NCI-H748 (cell line): ENCODE measurements around the gene NUTM2F.
"Not testable (repeated sequence)": the region's sequence is repeated elsewhere in the genome, so short reads cannot be mapped to it uniquely, and the experiment has no call there.

Experiments used
- DNase-seq: peaks from one replicate; lab custom pipeline; 2025; ENCODE audit not compliant: unreplicated experiment; lab: John Stamatoyannopoulos, UW

Gene NUTM2F, protein sequence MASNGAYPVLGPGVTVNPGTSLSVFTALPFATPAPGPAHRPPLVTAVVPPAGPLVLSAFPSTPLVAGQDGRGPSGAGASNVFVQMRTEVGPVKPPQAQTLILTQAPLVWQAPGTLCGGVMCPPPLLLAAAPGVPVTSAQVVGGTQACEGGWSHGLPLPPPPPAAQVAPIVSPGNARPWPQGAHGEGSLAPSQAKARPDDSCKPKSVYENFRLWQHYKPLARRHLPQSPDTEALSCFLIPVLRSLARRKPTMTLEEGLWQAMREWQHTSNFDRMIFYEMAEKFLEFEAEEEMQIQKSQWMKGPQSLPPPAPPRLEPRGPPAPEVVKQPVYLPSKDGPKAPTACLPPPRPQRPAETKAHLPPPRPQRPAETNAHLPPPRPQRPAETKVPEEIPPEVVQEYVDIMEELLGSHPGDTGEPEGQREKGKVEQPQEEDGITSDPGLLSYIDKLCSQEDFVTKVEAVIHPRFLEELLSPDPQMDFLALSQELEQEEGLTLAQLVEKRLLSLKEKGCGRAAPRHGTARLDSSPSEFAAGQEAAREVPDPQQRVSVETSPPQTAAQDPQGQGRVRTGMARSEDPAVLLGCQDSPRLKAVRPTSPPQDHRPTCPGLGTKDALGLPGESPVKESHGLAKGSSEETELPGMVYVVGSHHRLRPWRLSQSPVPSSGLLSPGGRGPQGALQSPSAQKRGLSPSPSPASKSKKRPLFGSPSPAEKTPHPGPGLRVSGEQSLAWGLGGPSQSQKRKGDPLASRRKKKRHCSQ

DNA sequence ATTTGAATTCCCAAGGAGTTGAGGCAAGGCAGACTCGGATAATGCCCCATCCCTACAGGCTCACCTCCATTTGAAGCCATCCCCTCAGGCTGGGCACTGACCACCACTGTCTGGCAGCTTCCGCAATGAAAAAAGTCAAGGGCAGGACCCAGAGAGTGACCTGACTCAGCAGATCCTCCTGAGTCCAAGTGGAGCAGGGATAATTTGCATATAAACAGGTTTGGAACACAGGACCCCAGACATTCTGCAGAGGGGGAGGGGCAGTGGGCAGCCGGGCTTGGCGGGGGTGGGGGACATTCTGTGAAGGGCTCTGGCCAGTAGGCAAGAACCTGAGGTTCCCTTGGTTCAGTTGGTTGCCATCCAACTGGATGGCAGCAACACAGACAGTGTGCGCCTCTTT is at the start of gene NUTM2F:
NUTM2F (minus strand) TSS at position 101 of the 400 bp plus-strand sequence; CDS start at position 80, 21 bp downstream.
- DNase-seq = not testable (repeated sequence)

DNA sequence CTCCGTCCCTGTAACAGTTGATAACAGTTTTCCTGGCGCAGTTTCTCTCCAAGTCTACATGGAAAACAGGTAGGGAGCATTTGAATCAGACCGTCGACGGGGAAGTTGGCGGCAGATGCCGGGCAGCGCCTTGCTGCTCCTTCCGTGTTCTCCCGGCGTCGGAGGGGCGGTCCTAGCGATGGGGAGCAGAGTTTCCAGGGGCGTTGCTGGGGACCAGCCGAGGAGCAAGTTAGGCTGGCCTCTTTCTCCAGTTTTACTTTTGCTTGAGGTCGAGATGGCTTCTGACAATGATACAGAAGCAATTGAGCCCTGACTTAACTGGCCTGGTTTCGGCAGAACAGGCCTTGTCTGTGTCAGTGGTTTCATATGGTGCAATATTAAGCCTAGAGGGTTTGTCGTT is 46.8 kb upstream of the NUTM2F start:
- peak; percentile 15 for DNase-seq

DNA sequence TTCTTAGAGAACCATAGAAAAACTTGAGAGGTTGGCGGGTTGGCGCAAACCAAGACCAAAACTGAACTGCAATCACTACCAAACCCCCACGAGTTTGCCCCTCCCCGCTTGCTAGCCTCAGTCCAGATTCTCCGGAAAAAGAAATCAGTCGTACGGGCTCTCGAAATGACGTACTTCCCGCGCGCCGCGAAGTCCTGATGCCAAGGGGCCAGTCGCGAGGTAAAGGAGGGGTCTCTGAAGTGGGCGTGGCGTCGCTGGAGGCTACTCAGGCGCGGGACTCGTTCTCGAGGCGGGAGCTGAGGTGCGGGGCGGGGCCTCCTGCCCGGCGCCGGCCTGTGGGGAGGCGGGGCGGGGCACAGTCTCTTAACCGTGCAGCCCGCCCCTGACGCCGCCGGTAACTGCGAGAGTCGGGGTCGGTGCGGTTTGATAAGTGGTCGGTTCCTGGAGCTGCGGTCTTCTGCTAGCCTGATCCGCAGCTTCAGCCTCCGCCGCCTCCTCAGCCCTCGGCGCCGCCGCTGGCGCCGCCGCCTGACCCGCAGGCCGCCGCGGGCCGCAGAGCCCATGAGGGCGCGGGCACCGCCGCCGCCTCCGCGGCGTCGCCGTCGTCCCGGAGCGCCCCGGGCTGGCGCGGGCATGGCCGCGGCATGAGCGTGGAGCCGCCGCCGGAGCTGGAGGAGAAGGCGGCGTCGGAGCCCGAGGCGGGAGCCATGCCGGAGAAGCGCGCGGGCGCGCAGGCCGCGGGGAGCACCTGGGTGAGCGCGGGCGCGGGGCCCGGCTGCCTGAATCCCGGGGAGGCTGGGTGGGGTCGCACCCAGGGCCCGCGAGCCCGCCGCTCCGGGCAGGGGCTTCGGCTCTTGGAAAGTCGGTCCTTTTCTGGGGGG is 46.0 kb upstream of the NUTM2F start:
- peak; percentile 98 for DNase-seq

DNA sequence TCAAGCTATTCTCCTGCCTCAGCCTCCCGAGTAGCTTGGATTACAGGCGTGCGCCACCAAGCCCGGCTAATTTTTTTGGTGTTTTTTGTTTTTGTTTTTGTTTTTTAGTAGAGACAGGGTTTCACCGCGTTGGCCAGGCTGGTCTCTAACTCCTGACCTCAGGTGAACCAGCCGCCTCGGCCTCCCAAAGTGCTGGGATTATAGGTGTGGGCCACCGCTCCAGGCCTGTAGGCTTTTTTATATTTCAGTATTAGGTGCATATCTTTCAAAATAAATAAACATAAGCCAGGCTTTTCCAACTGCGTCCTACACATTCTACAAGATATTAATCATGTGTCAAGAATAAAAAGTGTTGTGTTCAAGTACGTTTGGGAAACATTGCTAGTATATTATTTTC is 45.3 kb upstream of the NUTM2F start:
- DNase-seq = not testable (repeated sequence)

DNA sequence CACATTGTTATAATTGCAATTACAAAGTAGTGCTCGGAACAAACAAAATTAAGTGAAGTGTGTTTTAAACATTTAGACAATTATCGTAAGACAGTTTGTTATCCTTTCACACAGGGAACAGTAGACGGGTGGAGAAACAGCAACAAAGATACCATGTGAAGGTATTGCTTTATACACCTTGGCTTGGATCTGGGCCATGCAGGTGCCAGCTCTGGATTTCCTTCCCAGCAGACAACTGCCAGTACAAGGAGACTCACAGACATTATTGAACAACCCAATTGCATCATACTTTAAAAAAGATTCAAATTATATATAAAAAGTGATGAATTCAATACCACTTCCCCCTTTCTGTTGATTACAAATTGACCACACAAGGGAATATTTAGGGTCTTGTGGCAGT is 41.8 kb upstream of the NUTM2F start:
- DNase-seq = not testable (repeated sequence)

DNA sequence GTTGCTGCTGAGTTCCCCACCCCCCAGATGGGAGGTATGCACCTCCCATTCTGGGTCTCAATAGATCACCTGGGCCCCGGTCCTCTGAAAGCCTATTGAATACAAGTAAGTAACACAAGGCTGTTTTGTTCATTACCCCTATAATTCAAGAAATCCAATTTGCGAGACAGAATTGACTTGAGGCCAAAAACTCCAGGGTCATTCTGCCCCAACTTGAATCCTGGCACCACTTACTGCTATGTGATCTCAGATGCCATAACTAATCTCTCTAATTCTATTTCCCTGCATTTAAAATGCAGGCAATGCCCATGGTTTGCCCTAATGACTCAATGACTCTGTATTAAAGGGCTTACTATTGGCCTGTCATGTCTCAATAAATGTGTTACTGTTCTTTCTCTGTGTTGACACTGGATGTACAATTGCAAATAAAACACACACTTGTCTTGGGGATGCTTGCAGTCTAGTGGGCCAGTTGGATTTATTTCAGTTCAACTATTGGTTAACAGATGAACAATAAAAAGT is 35.7 kb upstream of the NUTM2F start:
- DNase-seq = not testable (repeated sequence)

DNA sequence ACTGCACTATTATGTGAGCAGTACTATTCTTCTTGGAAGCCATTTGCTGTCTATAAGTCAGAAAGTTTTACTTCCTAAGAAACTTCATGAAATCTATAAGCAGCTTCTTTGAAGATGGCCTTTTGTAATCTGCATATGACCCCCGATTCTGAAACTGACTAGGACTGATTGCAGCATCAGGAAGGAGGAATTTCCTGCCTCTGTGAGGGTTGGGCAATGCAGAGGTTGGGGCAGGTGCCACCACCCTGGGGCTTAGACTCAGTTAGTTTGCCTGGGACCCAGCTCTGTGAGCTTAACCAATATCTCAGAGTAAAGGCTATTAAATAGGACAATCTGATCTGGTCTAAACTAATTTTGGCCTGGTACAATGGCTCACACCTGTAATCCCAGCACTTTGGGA is 28.7 kb upstream of the NUTM2F start:
- not testable (repeated sequence) for DNase-seq

DNA sequence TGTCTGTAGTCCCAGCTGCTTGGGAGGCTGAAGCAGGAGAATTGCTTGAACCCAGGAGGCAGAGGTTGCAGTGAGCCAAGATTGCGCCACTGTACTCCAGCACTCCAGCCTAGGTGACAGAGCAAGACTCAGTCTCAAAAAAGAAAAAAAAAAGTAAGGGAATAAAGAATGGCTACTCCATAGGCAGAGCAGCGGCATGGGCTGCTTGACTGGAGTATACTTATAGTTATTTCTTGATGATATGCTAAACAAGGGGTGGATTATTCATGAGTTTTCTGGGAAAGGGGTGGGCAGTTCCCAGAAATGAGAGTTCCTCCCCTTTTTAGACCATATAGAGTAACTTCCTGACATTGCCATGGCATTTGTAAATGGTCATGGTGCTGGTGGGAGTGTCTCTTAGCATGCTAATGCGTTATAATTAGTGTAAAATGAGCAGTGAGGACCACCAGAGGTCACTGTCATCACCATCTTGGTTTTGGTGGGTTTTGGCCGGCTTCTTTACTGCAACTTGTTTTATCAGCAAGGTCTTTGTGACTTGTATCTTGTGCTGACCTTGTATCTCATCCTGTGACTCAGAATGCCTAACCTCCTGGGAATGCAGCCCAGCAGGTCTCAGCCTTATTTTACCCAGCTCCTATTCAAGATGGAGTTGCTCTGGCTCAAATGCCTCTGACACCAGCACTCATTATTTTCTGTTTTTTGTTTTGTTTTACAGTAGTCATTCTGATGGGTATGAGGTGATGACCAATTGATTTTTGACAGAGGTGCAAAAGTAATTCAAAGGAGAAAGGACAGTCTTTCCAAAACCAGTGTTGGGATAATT is 23.7 kb upstream of the NUTM2F start:
- DNase-seq = not testable (repeated sequence)

DNA sequence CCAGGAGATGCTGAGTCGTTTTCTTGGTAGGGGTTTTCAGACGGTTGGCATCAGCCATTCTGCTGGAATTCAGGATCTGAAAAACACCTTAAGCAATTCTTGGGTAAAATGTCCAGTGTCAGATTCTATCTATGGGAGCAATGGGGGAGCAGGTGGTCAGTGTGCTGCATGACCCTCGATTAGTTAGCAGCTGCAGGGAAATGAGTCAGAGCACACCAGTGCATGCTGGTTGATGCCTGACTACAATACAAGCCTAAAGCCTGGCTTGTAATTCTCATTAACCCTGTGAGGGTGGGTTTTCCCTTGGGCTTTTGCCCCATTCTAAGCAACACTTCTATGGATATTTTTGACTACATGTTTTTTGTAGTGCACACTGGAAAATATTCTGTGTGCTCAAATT is 20.3 kb upstream of the NUTM2F start:
- not testable (repeated sequence) for DNase-seq

DNA sequence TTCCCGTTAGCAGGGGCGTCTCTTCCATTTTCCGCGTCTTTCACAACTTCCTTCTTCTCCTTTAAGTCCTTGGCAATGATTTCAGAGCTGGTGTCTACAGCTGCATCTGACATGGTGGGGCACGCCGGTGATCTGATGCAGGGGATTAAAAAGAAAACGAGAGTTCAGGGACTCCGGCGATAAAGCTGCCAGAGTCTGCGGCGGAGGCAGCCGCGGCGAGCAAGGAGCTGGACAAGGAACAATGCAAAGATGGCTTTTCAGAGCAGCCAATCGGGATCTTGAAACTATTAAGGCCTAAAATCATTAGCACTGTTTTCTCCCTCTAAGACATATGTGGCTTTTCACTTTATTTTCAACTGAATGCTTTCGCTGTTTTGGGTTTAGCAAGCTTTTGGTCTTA is 19.0 kb upstream of the NUTM2F start:
- not testable (repeated sequence) for DNase-seq

DNA sequence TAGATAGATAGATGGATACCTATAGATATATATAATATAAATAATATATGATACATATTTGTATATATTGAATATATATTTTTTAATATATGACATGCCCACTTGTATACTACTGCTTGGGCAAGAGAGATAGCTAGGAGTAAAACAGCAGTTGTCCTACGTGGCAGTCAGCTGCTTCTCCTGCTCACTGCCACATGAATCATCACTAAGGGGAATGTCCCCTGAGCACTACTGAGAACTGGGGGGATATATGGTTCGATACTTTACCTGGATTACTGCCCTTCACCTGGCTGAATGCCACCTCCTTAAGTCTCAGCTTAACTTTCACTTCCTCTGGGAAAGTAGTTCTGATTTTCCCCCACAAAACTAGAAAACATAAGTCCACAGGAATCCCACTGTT is 13.3 kb upstream of the NUTM2F start:
- DNase-seq = not testable (repeated sequence)

DNA sequence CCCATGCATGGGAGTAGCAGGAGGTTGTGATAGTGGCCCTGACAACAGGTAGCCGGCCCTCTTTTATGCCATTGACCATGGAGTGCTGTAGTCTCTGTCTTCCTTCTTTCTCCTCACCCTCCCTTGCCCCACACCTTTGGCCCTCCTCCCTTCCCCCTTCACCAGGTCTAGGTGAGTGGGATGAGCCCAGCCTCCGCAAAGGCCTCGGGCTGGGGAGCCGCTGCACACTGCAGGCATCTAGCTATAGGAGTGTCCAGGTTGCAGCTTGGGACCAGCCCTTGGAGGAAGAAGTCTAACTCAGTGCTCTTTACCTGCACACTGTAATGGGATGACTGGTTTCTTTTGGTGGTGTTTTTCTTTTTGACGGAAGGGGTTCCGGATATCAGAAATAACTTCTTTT is 12.3 kb upstream of the NUTM2F start:
- not testable (repeated sequence) for DNase-seq

DNA sequence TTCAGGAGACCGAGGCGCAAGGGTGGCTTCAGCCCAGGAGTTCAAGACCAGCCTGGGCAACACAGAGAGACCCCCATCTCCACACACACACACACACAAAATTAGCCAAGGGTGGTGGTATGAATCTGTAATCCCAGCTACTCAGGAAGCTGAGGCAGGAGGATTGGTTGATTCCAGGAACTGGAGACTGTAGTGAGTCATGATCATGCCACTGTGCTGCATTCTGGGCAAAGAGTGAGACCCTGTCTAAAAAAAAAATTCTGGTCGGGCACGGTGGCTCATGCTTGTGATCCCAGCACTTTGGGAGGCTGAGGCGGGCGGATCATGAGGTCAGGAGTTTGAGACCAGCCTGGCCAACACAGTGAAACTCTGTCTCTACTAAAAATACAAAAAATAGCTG is 11.2 kb upstream of the NUTM2F start:
- DNase-seq = not testable (repeated sequence)

DNA sequence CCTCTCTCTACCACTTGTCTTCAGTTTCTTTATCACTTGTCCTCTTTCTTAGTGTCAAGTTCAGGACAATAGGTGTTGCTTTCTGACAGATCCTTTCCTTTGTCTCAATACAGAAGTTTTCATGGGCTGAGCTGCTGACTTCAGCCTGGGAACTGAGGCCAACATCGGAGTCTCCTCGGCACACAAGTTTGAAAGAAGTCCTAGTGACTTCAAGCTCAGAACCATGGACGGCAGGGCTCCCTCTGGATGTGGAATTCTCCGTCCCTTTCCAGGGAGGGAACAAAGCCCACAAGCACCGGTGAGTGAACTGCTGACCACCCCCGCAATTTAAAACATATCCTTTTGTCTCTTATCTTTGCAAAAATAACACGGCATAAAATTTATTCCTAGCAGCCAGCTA is 10.3 kb upstream of the NUTM2F start:
- not testable (repeated sequence) for DNase-seq

DNA sequence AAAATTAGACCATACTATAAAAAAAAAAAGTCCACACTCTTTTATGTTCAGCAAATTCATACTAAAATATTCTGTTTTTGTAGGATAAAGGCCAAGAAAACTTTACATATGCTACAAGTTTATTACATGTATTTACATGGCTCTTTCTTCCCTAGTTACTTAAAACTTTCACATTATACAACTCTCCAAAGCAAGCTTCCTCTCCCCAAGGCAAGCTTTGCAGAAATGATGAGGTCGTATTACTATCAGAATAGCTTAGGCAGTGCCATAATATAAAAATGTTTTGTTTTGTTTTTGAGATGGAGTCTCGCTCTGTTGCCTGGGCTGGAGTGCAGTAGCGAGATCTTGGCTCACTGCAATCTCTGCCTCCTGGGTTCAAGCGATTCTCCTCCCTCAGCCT is 8.0 kb upstream of the NUTM2F start:
- not testable (repeated sequence) for DNase-seq

DNA sequence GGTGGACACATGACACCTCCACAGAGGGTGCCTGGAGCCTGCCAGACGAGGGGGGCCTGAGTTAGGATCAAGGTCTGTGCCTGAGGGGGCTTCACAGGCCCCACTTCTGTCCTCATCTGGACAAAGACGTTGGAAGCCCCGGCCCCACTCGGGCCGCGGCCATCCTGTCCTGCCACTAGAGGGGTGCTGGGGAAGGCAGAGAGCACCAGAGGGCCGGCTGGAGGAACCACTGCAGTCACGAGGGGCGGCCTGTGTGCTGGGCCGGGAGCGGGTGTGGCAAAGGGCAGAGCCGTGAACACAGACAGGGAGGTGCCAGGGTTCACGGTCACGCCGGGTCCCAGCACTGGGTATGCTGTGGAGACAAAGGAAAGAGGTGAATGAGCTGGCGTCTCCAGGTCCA is 2.9 kb downstream of the NUTM2F start:
- not testable (repeated sequence) for DNase-seq

DNA sequence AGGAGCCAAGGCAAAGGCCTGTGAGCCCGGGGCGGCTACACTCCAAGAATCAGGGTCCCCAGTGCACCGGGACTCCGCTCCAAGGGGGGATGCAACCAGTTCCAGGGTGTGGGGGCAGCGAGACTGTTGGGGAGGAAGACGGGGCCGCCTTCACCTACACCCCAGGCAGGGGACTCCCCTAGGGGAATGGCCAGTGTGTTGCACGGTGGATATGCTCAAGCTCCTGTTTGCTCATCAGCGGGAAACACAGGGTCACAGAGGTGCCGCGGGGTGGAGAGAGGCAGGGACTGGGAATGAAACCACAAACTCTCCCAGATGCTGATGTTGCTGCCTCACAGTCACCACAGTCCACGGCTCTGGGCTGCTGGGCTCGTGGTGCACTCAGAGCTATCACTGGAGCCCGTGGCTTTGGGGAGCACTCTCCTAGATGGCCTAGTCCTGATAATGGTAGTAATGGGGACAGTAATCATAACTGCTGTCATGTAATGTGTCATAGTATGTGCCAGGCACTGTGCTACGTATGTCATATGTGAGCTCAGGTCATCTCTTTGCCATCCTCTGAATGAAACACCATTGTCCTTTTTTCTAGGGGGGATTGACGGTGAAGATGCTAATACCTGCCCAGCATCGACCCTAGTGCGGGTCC is 5.2 kb downstream of the NUTM2F start:
- DNase-seq = not testable (repeated sequence)

DNA sequence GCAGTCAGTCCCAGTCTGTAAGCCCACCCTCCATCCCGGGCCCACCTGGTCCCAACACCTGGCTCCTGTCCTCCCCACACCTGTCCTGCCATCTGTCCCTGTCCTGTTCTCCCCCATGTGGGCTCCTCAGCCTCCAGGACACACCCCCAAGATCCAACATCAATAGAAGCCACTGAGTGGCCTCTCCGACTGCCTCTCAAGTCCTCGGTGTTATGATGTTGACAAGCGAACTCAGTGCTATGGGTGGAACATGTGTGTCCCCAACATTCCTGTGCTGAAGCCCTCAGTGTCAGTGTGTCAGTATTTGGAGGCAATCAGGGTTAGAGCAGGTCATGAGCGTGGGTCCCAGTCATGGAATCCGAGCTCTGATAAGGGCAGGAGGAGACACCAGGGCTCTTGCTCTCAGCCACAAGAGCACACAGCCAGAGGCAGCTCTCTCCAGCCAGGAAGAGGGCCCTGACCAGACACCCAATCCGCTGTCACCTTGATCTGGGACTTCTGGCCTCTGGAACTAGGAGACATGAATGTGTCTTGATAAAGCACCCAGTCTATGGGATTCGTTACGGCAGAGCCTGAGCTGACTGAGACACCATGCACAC is 6.0 kb downstream of the NUTM2F start:
- not testable (repeated sequence) for DNase-seq
